DMS153 treated with DMSO at 0.1 percent for 48 hours (cell line): Measurements from ENCODE around the gene PINLYP.

ENCODE experiments used
- DNase-seq: peaks from one replicate; lab custom pipeline; 2025; ENCODE audit not compliant: unreplicated experiment; lab: John Stamatoyannopoulos, UW

Gene PINLYP

DNA sequence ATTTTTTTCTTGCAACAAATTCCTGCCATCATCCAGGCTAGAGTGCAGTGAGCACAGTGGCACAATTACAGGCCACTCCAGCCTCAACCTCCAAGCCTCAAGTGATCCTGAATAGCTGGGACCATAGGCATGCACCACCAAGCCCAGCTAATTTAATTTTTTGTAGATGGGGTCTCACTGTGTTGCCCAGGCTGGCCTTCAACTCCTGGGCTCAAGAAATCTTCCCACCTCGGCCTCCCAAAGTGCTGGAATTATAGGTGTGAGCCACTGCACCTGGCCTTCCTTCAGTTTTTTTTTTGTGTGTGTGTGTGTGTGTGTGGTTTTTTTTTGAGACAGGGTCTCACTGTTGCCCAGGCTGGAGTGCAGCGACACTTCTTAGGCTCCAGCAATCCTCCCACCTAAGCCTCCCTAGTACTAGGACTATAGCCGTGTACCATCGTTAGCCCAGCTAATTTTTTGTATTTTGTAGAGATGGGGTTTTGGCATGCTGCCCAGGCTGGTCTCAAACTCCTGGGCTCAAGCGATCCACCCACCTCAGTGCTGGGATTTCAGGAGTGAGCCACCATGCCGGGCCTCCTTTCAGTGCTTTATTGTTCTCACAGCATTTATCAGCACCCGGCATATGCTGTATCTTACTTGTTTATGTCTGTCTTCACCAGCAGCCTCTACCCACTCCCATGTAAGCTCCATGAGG, 30.4 kb downstream of the PINLYP start:
- no peak for DNase-seq

DNA sequence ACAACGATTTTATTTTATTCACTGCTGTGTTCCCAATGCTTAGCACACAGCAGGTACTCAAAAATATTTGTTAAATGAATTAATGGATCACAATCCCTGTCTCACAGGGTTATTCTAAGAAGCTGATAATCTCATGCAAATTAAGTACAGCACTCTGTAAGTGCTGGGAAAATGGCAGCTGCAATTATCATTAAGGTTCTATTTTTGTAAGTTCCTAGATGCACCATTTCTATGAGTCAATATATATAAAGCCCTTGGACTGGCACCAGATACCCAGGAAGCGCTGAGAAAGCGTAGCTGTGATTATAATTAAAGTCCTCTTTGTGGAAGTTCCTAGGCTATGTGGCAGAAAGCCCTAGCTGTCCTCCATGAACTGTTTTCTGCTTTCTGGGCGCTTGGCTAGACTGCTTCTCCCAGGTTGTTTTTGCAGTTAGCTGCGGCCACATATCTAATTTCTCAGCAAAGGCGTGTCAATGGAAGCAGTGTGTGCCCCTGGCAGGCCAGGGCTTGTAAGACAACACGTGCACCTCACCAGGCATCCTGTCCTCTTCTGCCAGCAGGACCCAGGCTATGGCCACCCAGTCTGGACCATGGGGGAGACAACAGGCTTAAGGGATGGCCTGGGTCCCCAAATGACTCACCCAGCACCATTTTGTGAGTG, 31.1 kb downstream of the PINLYP start:
- no peak for DNase-seq

DNA sequence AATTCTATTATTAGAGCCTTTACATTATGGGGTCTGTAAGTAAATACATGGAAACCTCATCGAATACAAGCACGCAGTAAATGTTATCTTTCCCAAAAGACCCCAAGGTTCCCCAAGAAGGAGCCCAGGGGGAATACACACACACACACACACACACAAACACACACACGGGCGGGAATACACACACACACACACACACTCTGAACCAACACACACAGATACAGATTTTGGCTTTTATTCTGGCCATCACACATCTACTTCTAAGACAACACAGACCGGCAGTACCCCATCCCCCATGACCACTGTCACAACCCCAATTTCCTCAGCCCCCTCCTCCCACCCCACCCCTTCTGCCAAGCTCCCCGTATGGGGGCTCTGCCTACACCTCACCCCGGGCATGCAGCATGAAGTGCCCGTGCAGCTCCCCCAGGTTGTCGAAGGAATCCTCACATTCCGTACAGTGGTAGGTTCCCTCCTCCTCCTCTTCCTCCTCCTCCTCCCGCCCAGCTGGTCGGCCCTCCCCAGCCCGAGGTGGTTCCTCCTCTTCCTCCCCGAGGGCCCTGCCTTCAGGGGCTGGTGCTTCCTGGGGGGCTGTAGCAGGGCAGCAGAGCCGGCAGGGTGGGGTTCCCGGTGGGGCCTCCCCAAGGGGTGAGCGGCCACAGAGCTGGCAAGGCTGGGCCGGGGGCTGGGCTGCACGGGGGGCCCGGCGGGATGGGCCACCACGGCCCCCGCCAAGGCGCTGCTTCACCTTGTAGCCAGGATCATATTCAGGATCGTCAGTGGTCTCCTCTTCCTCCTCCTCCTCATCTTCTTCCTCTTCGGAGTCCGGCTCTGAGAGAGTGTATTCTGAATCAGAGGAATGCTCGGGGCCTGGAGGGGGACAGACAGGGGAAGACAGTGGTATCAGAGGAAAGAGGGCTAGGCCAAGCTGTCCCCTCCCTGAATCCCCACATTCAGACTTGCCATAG, 31.9 kb downstream of the PINLYP start:
- no peak for DNase-seq

DNA sequence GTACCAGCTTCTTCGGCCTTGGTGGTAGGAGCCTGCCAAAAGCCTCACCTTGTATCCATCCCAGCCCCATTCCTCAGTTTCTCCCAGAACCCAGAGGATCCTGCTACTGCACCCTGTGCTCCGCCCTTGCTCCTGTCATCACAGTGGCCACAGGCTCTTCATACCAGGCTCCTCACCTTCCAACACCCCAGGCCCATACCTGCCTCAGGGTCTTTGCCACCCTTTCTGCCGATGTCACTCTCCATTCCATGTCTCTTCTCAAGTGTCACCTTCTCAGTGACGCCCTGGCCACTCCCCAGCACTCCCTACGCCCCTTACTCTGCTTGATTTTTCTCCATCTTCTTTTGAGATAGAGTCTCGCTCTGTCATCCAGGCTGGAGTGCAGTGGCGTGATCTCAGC, 34.3 kb downstream of the PINLYP start:
- no peak for DNase-seq

DNA sequence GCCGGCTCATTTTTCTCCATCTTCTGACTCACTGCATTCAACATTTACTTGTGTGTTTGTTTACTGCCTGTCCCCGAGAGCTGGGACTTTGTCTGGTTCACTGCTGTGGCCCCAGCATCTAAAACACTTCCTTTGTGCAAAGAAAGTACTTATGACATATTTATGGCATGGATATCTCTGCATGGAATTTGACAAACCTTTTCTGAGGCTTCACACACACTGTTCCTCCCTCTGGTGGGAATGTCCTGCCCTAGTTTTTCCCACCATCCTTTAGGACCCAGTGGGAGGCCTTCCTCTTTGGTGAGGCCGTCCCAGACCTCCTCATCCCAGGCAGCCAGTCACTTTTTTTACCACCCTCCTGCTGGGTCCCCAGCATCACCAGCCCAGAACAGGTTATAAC, 34.9 kb downstream of the PINLYP start:
- DNase-seq: no peak

DNA sequence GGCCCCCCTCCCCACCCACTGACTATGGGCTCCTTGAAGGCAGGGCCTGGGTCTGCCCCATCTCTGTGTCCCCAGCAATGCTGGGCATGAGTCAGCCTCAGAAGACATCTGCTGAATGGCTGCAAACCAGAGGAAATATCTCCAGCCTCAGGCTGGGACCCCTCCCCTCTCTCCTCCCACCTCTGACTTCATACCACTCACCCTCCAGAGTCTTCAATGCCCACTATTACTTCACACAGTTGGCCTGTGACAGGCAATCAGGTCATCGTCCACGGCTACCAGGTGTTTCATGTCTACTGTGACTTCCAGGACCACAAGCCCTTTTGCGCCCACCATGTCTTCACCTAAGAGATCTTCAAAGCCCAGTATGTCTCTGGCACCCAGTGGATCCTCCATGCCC, 36.2 kb downstream of the PINLYP start, which contains the start of gene SRRM5:
TSS of gene SRRM5 (plus strand) at position 301 of the 400 bp plus-strand sequence. CDS start at position 335, 34 bp downstream.
- no peak for DNase-seq

DNA sequence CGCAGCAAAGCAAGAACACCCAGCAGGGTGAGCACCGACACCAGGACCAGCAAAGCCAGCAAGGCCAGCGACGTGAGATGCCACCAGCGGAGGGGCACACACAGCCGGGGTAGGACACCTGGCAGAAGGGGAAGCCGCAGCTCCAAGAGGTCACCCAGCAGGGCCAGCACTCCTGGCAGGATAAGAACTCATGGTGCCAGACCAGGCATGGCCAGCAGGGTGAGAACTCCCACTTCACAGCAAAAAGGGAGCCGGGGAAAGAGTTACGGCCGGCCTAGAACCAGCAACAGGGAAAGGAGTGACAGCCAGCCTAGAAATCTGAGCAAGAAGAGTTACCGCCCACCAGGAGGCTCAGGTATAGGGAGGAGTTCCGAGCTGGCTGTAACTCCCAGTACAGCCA, 36.8 kb downstream of the PINLYP start:
- no peak for DNase-seq

DNA sequence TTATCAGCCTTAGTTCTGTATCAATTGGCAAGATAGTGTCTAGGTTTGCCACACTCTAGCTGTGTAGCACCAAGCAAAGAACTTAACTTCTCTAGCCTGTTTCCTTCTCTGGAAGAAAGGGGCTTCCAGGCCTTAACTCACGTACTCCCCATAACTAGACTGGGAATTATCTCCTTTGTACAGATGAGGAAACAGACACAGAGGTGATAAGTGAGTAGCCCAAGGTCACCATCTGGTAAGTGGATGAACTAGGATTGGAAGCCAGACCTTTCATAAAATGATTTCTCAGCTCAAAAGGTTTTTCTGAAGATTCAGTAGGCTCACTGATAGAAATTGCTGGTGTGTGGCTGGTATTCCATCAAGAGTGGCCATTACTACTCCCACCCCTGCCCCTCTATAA, 40.7 kb downstream of the PINLYP start:
- no peak for DNase-seq

DNA sequence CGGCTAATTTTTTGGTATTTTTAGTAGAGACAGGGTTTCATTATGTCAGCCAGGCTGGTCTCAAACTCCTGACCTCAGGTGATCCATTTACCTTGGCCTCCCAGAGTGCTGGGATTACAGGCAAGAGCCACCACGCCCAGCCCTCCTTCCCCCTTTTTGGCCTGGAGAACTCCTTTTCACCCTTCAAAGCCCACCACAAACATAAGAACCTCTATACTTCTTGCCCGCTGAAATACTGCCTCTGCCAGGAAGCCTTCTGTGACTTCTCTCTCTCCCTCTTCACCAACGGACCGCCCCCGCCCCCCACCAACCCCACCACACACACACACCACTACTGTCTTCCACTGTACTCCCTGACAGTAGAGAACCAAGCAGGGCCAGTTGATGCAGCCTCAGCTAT, 41.4 kb downstream of the PINLYP start:
- no peak for DNase-seq

DNA sequence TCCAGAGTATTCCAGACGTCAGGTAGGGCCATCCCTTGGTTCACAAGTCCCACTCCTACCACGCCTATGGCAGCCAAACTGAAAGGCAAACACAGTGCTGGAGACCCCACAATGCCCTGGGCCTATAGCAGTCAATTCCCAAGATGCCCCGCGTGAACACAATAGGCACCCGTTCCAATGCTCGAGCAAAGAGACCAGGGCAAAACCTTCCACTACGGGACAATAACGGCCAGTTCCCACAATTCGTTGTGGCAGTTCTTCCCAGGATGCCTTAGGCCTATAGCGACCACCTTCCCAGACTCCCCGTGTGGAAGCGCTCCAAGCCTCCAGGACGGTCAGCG, 43.3 kb downstream of the PINLYP start:
- peak; percentile 64 for DNase-seq

DNA sequence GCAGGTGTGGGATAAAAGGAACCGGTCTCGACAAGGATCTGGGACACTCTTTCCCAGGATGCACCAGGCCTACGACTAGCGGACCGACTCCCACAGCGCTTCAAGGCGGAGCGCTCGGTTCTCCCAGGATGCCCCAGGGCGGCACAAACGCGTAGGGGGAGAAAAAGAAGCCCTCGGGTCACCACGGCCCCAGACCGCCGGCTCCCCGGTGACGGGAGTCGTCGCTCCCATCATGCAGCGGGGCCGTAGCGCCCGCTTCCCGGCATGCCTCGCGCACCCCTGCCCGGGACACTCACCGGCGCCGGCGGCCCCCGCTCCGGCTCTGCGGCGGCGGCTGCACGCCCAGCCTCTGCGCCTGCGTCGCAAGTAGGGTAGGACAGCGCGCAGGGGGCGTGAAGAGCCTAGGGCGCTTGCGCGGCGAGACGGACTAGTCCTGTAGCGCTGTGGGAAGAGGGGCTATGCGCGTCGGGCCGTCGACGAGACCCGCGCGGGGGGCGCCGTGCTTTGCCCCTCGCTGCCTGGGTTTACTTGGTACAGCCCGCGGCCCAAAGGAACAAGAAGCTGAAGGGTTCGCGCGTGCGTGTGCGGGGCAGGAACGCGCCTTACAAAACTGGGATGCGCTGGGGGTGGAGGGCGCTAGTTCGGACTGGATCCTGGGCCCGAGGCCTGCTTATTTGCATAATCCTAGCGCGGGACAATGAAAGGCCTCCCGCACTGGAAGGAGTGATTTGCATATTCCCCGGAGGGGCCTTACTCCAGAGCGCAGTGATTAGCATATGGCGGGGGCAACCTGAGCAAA, 43.9 kb downstream of the PINLYP start, which contains the start of gene ZNF428:
TSS of gene ZNF428 (minus strand) at position 368 of the 799 bp plus-strand sequence. CDS start 5,325 bp downstream, outside the sequence.
- peak; percentile 89 for DNase-seq

DNA sequence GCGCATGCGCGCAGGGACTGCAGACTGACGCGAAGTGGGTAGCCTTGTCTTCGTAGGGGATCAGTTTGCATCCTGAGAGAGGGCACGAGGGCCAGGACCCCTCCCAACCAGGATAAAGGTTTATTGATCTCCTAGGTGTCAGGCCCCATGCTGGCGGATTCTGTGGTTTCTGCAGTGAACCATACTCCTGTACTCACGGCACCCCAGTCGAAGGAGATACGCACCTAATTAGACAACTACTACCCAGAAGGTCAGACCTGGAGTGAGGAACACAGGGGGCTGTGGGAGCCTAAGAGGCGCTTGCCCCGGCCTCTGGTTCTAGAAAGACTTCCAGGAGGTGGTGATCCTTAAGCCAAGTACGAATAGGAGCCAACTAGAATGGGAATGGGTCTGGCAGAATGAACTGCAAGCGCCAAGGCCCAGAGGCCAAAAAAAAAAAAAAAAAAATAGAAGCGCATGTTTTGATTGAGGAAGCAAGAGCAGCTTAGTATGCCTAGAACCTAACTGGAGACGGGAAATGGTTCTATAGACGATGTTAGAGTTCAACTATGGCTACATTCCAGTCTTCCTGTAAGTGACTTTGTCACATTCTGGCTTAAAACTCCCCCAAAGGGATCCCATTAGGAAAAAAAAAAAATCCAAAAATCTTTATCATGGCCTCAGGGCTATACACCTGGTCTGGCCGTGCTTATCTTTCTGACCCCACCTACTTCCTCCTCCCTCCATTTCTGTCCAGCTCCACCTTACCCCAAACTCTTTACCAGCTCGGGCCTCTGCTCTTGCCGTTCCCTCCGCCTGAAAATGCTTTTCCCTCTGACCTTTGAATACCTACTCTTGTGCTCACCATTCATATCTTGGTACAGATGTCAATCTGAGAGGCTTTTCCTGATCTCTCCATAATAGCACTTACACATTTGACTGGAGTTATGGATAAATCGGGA, 44.7 kb downstream of the PINLYP start:
- DNase-seq: no peak

DNA sequence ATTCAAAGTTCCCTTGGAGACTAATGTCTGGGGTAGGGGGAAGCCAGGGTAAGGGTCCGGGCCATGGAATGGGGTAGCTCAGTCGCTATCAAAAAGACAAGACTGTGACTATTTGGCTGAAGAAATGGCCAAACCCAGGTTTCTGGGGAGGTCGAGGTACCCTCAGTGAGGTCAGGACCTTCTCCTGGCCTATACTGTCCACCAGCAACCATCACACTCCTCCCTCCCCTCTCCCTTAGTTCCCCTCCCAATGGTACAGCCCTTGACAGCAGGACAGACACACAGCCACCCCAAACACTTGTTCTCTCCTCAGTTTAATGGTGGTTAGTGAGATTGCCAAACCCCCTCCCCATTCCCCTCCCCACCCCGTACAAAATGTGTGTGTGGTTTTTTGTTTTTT, 46.5 kb downstream of the PINLYP start:
- no peak for DNase-seq

DNA sequence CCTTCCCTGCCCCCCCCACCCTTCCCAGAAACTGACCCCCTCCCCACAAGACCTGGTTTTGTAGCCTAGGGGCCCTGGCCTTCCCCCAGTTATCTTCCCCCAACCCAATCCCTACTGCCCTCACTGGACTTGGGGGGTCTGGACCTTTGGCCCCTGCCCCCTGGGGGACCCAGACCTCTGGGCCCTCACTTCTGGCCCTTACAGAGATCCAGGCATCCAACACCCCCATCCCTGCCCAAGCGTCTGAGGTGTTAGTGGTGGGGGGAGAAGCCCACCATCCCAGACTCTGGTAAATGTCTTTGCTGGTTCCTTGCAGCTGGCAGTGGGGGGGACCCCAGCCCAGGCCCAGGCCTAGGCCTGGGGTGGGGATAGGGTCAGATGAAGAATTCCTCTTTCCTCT, 47.4 kb downstream of the PINLYP start:
- DNase-seq: no peak

DNA sequence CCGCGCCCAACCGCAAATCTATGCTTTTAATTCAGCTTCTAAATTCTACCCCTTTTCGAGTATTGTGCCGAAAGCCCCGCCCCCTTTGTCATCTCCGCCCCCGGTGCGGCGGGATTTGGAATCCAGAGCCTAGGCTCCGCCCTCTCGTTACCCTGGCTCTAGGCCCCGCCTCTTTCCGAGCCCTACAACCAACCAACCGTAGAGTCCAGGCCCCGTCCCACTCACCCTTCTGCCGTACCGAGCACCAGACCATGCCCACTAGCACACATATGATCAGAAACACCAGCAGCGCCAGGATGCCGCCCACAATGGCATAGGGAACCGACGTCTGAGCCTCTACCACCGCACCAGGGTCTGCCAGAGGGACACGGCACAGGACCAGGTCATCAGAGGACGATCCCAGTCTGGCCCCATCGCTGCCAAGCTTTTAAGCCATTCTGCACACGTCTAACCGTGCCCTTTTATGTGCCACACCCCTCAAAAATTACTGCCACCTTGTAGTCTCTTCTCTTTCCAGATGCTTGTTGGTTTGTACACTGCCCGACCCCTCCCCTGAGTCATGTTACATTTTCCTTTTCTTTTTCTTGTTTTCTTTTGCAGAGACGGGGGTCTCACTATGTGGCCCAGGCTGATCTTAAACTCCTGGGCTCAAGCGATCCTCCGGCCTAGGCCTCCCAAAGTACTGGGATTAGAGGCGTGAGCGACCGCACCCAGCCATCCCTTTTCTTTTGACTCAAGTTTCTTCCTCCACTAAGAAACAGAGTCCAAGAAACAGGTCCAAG, 48.5 kb downstream of the PINLYP start:
- no peak for DNase-seq

DNA sequence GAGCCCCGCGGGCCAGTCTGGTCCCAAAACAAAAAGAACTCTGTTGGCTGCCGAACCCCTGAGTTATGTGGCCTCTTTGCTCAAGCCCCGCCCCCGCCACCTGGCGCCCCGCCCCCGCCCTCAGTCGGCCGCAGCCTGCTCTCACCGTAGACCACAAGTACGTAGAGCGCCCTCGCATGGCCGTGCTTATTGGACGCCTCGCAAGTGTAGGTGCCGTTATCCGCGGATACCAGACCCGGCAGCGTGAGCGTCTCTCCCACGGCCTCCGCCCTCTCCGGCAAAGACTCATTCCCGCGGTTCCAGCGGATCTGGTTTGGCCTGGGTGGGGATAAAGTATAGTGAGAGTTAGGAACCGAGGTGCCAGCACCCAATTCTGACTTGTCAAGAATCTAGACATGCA, 49.3 kb downstream of the PINLYP start:
- DNase-seq: no peak

DNA sequence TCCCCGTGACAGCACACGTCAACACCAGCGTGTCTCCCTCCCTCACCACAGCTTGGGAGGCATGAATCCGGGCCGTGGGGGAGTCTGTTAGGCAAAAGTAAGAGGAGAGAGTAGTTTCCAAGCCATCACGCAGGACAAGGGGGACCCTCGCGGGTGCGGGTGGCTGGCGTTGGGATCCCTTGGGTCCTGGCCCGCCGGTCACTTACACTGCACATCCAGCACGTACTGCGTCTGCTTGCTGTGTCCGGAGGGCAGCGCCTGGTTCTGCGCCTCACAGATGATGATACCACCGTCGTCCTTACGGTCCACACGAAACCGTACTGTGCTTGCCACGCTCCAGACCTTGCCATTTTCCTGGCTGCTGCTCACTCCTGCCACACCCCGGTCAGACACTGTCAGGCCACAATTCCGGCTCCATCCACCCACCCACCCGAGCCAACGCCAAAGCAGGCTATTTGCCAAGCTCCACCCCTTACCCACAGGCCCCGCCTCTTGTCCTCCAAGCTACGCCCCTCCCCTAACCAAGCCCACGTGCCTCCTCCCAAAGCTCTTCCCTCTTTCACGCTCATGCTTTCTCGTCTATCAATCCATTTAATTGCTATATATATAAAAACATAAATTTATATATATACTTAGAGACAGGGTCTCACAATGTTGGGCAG, 50.4 kb downstream of the PINLYP start:
- no peak for DNase-seq

DNA sequence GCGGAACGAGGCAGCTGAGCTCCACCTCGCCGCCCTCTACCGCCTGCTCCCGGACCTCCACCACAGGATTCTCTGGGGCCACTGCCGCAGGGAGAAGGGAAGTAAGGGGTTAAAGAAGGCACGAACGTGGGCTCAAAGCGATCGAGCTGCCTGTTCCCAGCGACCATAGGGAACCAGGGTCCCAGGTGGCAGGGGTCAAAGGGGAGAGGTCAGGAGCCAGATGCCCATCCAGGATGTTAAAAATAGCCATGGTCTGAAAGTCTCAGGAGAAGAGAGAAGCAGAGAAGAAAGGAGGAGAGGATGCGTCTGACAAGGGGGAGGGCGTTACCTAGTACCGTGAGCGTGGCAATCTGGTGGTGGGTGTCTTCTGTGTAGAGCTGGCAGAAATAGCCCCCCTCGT, 51.2 kb downstream of the PINLYP start:
- no peak for DNase-seq
